Measurements from ENCODE around the gene SLC1A3.

The SLC1A3 gene

DNA sequence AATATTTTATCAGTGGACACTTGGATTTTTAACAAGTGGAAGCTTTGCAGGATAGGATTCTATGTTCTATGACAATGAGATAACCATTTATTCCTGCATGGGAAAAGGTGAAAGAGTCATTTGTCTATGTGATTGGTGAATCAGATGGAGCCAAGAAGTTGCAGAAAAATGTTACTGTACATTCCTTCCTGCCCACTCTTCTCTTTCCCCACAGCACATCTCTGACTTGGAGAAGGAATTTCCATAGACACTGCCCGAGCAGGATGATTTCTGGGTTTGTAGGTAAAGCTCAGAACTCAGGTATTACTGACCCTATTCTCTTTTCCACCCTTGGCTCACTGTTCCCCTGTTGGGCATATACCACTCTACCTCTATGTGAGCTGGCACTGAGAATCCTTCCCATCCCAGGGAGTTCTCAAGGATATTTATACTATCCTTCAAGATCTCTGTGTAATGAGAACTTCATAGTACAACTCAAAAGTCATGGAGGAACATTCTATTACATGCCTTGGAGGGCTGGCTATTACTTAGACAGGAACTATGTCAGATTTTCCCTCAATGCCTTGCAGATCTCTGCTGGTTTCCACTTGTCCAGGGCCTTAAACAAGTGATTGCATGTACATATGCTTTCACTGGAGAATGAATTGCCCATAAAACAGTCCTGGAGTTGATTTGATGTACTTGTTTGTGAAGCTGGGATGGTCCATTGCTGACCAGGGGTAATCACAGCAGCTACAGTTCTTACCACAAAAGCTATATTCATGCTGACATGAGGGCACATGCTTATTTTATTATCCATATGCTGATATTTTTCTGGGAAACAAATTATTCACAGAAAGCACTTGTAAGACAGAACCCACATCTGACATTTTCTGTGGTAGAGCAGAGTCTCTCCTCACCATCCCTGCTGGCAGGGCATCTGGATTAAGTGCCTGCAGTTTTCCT lies 24.1 kb downstream of the SLC1A3 start:
- Histone ChIP-seq H3K27me3 (ENCODE audit: control insufficient read depth, insufficient read depth, low read length, poor library complexity, severe bottlenecking) (no peaks in the 10 kb centered on the region), H3K4me1 (ENCODE audit: control insufficient read depth, insufficient read depth, low read length) (no peaks in the 10 kb centered on the region), H3K4me3 (ENCODE audit: insufficient read depth, low read depth, low read length) (no peak overlapping the region), H3K36me3 (ENCODE audit: control insufficient read depth, insufficient read depth, low read length) (peaks cover 5% of the 10 kb centered on the region), H3K9me3 (ENCODE audit: control insufficient read depth, low read length) (no peaks in the 10 kb centered on the region), H3K27ac (ENCODE audit: insufficient read depth, low read depth, low read length, poor library complexity, severe bottlenecking) (no peak overlapping the region)
- 80 to 100% methylated on average over 1 of the region's 1 CpG for WGBS, 2 experiments

DNA sequence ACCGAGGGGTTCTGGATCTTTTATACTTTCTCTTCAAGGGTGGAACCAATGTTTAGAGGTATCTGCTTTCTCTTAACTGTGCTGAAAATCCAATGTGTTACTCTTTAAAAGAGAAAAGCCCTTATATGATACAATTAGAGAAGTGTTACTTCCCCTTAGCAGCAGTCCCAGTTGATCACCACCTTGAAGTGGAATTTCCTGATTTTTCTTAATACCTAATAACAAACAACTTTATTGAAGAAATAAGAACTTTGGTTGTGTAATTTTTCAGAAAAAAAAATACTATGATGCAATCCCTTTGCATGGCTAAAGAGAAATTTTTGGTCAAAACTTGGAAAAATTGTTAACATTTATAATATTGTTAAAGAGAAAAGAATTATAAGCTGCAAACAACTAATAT lies 24.7 kb downstream of the SLC1A3 start:
- WGBS, 2 experiments: 95 to 100% methylated on average over 1 of the region's 1 CpG
- no peak overlapping the region for H3K27ac ChIP-seq (ENCODE audit: insufficient read depth, low read depth, low read length, poor library complexity, severe bottlenecking)
- H3K36me3 ChIP-seq (ENCODE audit: control insufficient read depth, insufficient read depth, low read length): peaks cover 5% of the 10 kb centered on the region
- H3K4me3 ChIP-seq (ENCODE audit: insufficient read depth, low read depth, low read length): no peak overlapping the region
- H3K9me3 ChIP-seq (ENCODE audit: control insufficient read depth, low read length): no peaks in the 10 kb centered on the region
- no peaks in the 10 kb centered on the region for H3K27me3 ChIP-seq (ENCODE audit: control insufficient read depth, insufficient read depth, low read length, poor library complexity, severe bottlenecking)
- H3K4me1 ChIP-seq (ENCODE audit: control insufficient read depth, insufficient read depth, low read length): no peaks in the 10 kb centered on the region

DNA sequence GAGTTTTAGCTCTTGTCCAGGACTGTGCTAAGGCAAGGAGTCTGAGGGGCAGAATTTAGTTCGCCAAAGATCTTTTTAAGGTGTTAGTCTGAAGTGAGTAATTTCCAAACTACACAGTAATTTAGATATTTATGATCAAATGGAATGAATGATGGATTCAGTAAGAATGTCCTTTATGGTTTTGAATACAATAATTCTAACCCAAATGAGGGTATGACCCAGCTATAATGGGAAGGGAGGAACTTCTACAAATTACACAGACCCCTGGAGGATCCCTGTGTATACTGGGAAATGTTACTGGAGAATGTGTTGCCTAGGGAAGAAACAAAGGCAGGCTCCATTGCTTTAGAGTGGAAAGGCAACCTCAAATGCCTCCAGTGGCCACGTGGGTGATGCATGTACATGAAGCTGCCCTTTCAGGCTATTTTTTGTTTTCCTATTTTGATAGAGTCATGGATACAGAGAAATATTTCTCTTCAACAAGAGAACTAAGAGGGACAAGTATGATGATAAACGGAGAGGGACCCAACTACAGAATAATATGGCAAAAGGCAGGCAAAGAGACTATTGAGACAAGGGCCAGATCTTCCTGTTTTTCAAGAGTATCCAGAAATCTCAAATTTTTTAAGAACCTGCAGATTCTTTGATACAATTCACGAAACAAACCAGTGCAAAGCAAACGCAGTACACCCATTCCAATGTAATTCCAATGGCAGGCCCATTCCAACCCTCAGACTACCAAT lies 25.4 kb downstream of the SLC1A3 start:
- 87% methylated on average over 5 of the region's 5 CpGs for WGBS, 2 experiments
- Histone ChIP-seq H3K4me1 (ENCODE audit: control insufficient read depth, insufficient read depth, low read length) (no peaks in the 10 kb centered on the region), H3K36me3 (ENCODE audit: control insufficient read depth, insufficient read depth, low read length) (peaks cover 5% of the 10 kb centered on the region)

DNA sequence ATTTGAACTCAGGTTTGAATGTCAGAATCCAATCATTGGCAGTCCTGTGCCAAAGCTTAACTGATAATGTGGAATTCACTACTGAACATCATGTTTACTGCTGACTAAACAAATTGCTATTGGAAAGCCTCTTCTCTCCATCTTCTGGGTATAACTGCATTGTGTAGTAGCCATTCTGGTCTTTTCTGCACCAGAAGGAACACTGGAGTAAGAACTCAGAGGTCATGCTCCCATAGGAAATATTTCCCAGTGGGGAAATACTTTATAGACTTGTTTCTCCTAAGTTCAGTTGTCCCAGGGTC lies 25.9 kb downstream of the SLC1A3 start:
- H3K9me3 ChIP-seq (ENCODE audit: control insufficient read depth, low read length): no peaks in the 10 kb centered on the region
- no peaks in the 10 kb centered on the region for H3K27me3 ChIP-seq (ENCODE audit: control insufficient read depth, insufficient read depth, low read length, poor library complexity, severe bottlenecking)
- H3K4me1 ChIP-seq (ENCODE audit: control insufficient read depth, insufficient read depth, low read length): no peaks in the 10 kb centered on the region
- H3K36me3 ChIP-seq (ENCODE audit: control insufficient read depth, insufficient read depth, low read length): peaks cover 5% of the 10 kb centered on the region
- H3K27ac ChIP-seq (ENCODE audit: insufficient read depth, low read depth, low read length, poor library complexity, severe bottlenecking): no peak overlapping the region
- H3K4me3 ChIP-seq (ENCODE audit: insufficient read depth, low read depth, low read length): no peak overlapping the region

More for the DNA sequence above, 25.4 kb downstream of the SLC1A3 start:
- no peaks in the 10 kb centered on the region for H3K9me3 ChIP-seq (ENCODE audit: control insufficient read depth, low read length)
- no peak overlapping the region for H3K27ac ChIP-seq (ENCODE audit: insufficient read depth, low read depth, low read length, poor library complexity, severe bottlenecking)
- no peaks in the 10 kb centered on the region for H3K27me3 ChIP-seq (ENCODE audit: control insufficient read depth, insufficient read depth, low read length, poor library complexity, severe bottlenecking)
- no peak overlapping the region for H3K4me3 ChIP-seq (ENCODE audit: insufficient read depth, low read depth, low read length)

DNA sequence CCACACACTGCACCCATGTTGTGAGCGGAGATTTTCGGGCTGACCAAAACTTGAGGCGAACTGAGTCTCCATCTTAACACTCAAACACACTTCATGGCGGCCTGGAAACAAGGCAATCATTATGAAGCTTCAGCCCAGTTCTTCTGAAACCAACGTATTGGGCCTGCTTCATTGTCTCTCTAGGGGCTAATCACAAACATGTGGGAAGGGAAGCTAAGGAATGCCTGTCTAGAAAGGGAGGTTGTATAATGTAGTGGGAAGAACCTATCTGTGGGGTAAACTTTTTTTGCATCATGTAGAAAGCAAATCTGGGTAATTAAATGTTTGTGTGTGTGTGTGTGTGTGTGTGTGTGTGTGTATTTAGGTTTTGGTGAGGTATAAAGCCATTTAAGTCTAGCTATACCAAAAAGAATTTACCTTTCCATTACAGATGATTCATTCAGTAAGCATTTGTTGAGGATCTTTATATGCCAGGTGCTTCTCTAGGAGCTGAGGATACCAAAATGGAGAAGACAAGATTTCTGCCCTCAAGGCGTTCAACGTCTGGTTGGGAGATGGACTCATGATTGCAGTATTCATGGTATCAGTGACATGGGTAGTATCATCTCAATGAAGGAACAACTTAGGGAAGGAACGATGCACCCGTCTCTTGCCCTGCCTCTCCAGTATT lies 29.4 kb downstream of the SLC1A3 start:
- H3K27me3 ChIP-seq (ENCODE audit: control insufficient read depth, insufficient read depth, low read length, poor library complexity, severe bottlenecking): no peaks in the 10 kb centered on the region
- no peaks in the 10 kb centered on the region for H3K36me3 ChIP-seq (ENCODE audit: control insufficient read depth, insufficient read depth, low read length)
- no peak overlapping the region for H3K4me3 ChIP-seq (ENCODE audit: insufficient read depth, low read depth, low read length)
- H3K9me3 ChIP-seq (ENCODE audit: control insufficient read depth, low read length): no peaks in the 10 kb centered on the region
- 92 to 93% methylated on average over 9 of the region's 9 CpGs for WGBS, 2 experiments
- H3K4me1 ChIP-seq (ENCODE audit: control insufficient read depth, insufficient read depth, low read length): no peaks in the 10 kb centered on the region
- H3K27ac ChIP-seq (ENCODE audit: insufficient read depth, low read depth, low read length, poor library complexity, severe bottlenecking): no peak overlapping the region

DNA sequence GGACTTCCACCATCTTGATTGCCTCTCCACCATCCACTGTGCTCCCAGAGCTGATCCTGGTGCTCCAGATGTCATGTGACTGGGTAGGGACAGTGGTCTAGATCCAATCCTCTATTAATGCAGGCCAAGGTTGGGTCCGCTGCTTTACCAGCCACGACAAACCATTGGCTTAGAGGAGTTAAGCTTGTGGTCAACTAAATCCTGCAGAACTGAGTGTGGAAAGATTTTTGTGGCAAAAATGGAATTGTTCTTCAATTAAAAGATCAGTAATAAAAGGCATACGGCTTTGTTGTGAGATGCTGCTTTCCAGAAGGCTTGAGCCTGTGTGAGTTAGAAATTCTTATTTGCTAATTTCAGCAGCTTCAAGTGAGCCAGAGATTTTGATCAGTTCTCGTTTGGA lies 30.7 kb downstream of the SLC1A3 start:
- WGBS, 2 experiments: 93 to 99% methylated on average over 3 to 4 of the region's 4 CpGs
- no peaks in the 10 kb centered on the region for H3K27me3 ChIP-seq (ENCODE audit: control insufficient read depth, insufficient read depth, low read length, poor library complexity, severe bottlenecking)

DNA sequence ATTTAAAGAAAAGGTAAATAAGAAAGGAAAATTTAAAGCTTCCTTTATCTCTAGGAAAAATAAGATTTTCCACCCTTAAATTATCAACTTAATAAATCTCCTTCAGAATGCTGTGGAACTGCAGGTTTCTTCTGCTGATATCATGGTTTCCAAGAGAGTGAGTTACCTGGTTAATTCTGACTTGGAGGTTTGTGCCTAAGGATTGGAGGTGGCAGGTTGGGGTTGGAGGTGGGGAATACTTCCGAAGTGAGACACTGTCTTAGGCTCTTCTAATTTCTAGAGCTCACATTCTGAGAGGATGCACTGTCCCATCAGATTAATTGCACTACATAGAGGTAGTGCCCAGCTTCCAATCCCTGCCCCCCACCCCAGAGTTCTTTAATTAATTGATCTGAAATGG lies 31.1 kb downstream of the SLC1A3 start:
- Histone ChIP-seq H3K27me3 (ENCODE audit: control insufficient read depth, insufficient read depth, low read length, poor library complexity, severe bottlenecking) (no peaks in the 10 kb centered on the region), H3K4me1 (ENCODE audit: control insufficient read depth, insufficient read depth, low read length) (no peaks in the 10 kb centered on the region), H3K9me3 (ENCODE audit: control insufficient read depth, low read length) (no peaks in the 10 kb centered on the region), H3K36me3 (ENCODE audit: control insufficient read depth, insufficient read depth, low read length) (no peaks in the 10 kb centered on the region), H3K27ac (ENCODE audit: insufficient read depth, low read depth, low read length, poor library complexity, severe bottlenecking) (no peak overlapping the region), H3K4me3 (ENCODE audit: insufficient read depth, low read depth, low read length) (no peak overlapping the region)
- 90 to 100% methylated on average over 1 of the region's 1 CpG for WGBS, 2 experiments

More for the DNA sequence above, 30.7 kb downstream of the SLC1A3 start:
- Histone ChIP-seq H3K9me3 (ENCODE audit: control insufficient read depth, low read length) (no peaks in the 10 kb centered on the region), H3K4me1 (ENCODE audit: control insufficient read depth, insufficient read depth, low read length) (no peaks in the 10 kb centered on the region), H3K27ac (ENCODE audit: insufficient read depth, low read depth, low read length, poor library complexity, severe bottlenecking) (no peak overlapping the region), H3K36me3 (ENCODE audit: control insufficient read depth, insufficient read depth, low read length) (no peaks in the 10 kb centered on the region), H3K4me3 (ENCODE audit: insufficient read depth, low read depth, low read length) (no peak overlapping the region)

DNA sequence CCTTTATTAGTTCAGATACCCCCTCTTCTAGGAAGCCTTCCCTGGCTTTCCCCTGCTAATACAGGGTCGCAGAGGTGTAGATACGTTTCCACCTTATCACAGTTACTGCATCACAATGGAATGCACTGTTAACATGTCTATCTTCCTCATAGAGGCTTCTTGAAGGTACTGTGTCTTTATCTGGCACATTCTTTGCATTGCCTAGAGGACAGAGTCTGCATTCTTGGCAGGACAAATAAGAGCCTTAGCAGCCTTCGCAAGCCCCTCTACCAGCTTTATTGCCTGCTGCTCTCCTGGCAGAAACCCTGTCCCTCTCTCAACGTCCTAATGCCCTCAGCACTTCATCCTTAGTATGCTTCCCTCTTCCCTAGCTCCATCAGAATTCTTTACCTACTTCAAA lies 31.6 kb downstream of the SLC1A3 start:
- no peaks in the 10 kb centered on the region for H3K4me1 ChIP-seq (ENCODE audit: control insufficient read depth, insufficient read depth, low read length)
- no peak overlapping the region for H3K4me3 ChIP-seq (ENCODE audit: insufficient read depth, low read depth, low read length)
- no peaks in the 10 kb centered on the region for H3K27me3 ChIP-seq (ENCODE audit: control insufficient read depth, insufficient read depth, low read length, poor library complexity, severe bottlenecking)
- no peaks in the 10 kb centered on the region for H3K36me3 ChIP-seq (ENCODE audit: control insufficient read depth, insufficient read depth, low read length)
- no peaks in the 10 kb centered on the region for H3K9me3 ChIP-seq (ENCODE audit: control insufficient read depth, low read length)
- no peak overlapping the region for H3K27ac ChIP-seq (ENCODE audit: insufficient read depth, low read depth, low read length, poor library complexity, severe bottlenecking)
- WGBS, 2 experiments: 71 to 84% methylated on average over 4 of the region's 4 CpGs

DNA sequence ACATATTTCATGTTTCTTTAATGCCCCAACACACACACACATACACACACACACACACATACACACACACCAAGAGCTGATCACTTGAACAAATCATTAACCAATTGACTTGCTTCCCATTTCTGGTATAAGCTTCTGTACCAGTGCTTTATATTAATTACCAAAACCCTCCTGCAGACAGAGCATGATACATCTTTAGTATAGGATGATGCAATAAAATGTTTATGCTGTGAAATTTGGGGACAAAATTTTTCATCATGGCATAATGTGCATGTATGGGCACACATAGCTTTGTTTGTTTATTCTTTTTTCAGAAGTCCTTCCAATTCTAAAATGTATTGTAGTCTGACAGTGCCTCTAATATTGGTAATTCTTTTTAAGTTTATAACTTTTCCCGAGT lies 34.5 kb downstream of the SLC1A3 start:
- Histone ChIP-seq H3K9me3 (ENCODE audit: control insufficient read depth, low read length) (no peaks in the 10 kb centered on the region), H3K27ac (ENCODE audit: insufficient read depth, low read depth, low read length, poor library complexity, severe bottlenecking) (no peak overlapping the region), H3K36me3 (ENCODE audit: control insufficient read depth, insufficient read depth, low read length) (no peaks in the 10 kb centered on the region), H3K27me3 (ENCODE audit: control insufficient read depth, insufficient read depth, low read length, poor library complexity, severe bottlenecking) (no peaks in the 10 kb centered on the region), H3K4me1 (ENCODE audit: control insufficient read depth, insufficient read depth, low read length) (no peaks in the 10 kb centered on the region), H3K4me3 (ENCODE audit: insufficient read depth, low read depth, low read length) (no peak overlapping the region)
- WGBS, 2 experiments: 81 to 100% methylated on average over 1 of the region's 1 CpG

DNA sequence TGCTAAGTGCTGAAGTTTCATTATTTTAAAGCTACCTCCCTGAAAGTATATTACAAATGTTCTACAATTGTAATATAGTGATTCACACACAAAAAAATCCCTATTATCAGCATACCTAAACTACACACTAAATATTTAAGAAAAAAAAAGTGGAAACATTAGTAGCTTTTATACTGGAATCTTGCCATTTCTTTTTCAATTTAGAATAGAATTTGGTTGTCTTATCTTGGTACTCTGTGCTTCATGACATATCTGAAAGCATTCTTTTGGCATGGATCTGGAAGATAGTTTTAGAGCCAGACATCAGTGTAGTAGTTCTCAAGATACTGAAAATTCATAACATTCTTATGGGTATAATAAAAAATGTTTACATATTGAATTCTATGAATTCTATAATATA lies 35.0 kb downstream of the SLC1A3 start:
- H3K27ac ChIP-seq (ENCODE audit: insufficient read depth, low read depth, low read length, poor library complexity, severe bottlenecking): no peak overlapping the region
- no peak overlapping the region for H3K4me3 ChIP-seq (ENCODE audit: insufficient read depth, low read depth, low read length)
- H3K27me3 ChIP-seq (ENCODE audit: control insufficient read depth, insufficient read depth, low read length, poor library complexity, severe bottlenecking): no peaks in the 10 kb centered on the region
- H3K36me3 ChIP-seq (ENCODE audit: control insufficient read depth, insufficient read depth, low read length): no peaks in the 10 kb centered on the region
- no peaks in the 10 kb centered on the region for H3K9me3 ChIP-seq (ENCODE audit: control insufficient read depth, low read length)
- no peaks in the 10 kb centered on the region for H3K4me1 ChIP-seq (ENCODE audit: control insufficient read depth, insufficient read depth, low read length)

All from ectodermal cell (in vitro differentiated cells).